ENCODE data around the gene EVC2.

DNA sequence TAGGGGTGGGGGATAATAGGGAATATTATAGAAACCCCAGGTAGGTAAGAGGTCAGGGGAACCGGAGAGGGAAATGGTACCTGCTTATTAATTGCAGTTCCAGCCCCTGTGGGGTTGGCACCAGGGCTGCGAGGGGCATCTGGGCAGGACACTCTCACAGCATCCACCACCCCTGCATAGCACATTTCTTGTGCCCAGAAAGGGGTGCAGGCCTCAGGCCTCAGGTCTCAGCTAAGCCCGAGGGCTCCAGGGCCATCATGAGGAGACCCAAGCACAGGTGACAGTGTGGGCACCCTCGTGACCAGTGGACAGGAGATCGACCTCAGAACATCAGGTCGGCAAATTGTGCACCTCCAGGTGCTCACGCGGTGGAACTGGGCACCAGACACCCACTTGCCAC, 164.7 kb downstream of the EVC2 start:
- TF ChIP-seq CTCF (conservative IDR thresholded peaks at IDR 0.05 in 1 of 2, IDR thresholded peaks at IDR 0.05 in 1 of 2; ENCODE audit: low read depth in 1 of 2, low read length in 2 of 2), result no peak
- no peak for TF ChIP-seq EZH2 (IDR thresholded peaks at IDR 0.05; ENCODE audit: low read length, missing control alignments)
